H9 (cell line): Measurements from ENCODE around the gene ALKBH4. TPM values are rescaled to one million over a fixed set of nuclear protein-coding genes. Genes with fewer than 3 reads are reported as not detected.

Experiments
- DNase-seq: peaks from one replicate; pipeline ENCODE4 v3.0.0-alpha.2; 2017
- H2AFZ ChIP-seq: one replicate; pipeline ENCODE4 v1.6.1; 2013; ENCODE audit warnings: mild to moderate bottlenecking, low read length, control low read depth, moderate library complexity
- H2AK5ac ChIP-seq: 2 replicates; pipeline ENCODE4 v1.6.1; 2013; ENCODE audit warnings: low read length, control low read depth, mixed read lengths; ENCODE audit not compliant: insufficient read length
- H2BK120ac ChIP-seq: one replicate; pipeline ENCODE4 v1.6.1; 2013; ENCODE audit warnings: low read depth, mild to moderate bottlenecking, low read length, control low read depth, inconsistent platforms; ENCODE audit not compliant: poor library complexity, severe bottlenecking
- H2BK12ac ChIP-seq: 2 replicates; pipeline ENCODE4 v1.6.1; 2013; ENCODE audit warnings: low read length, control low read depth, mixed read lengths, low read depth; ENCODE audit not compliant: insufficient read length
- H2BK15ac ChIP-seq: 2 replicates; pipeline ENCODE4 v1.6.1; 2013; ENCODE audit warnings: low read depth, low read length, control low read depth
- H2BK20ac ChIP-seq: one replicate; pipeline ENCODE4 v1.6.1; 2013; ENCODE audit warnings: low read depth, mild to moderate bottlenecking, low read length, control low read depth, inconsistent platforms; ENCODE audit not compliant: poor library complexity, severe bottlenecking
- H2BK5ac ChIP-seq: 2 replicates; pipeline ENCODE4 v1.6.1; 2013; ENCODE audit warnings: low read length, control low read depth, mixed read lengths; ENCODE audit not compliant: insufficient read length
- H3K14ac ChIP-seq: 2 replicates; pipeline ENCODE4 v1.6.1; 2013; ENCODE audit warnings: low read length, control low read depth; ENCODE audit not compliant: insufficient read depth
- H3K18ac ChIP-seq: 2 replicates; pipeline ENCODE4 v1.6.1; 2013; ENCODE audit warnings: low read depth, mild to moderate bottlenecking, mixed read lengths, low read length, control low read depth; ENCODE audit not compliant: insufficient read length
- H3K23ac ChIP-seq: 2 replicates; pipeline ENCODE4 v1.6.1; 2013; ENCODE audit warnings: low read length, control low read depth, mixed read lengths, low read depth; ENCODE audit not compliant: insufficient read length
- H3K23me2 ChIP-seq: 2 replicates; pipeline ENCODE4 v1.6.1; 2013; ENCODE audit warnings: low read depth, mild to moderate bottlenecking, mixed read lengths, low read length, control low read depth; ENCODE audit not compliant: insufficient read length, poor library complexity, severe bottlenecking
- H3K27ac ChIP-seq: 2 replicates; pipeline ENCODE4 v1.5.1; 2013; ENCODE audit warnings: low read length, control low read depth, mixed read lengths, low read depth; ENCODE audit not compliant: insufficient read length
- H3K27me3 ChIP-seq: 2 replicates; pipeline ENCODE4 v1.6.1; 2013; ENCODE audit warnings: low read length, control low read depth, inconsistent platforms; ENCODE audit not compliant: insufficient read depth
- H3K4ac ChIP-seq: 2 replicates; pipeline ENCODE4 v1.6.1; 2013; ENCODE audit warnings: low read depth, mild to moderate bottlenecking, control low read depth, inconsistent platforms, low read length, moderate library complexity
- H3K4me1 ChIP-seq: 2 replicates; pipeline ENCODE4 v1.6.1; 2013; ENCODE audit warnings: low read length, control low read depth, inconsistent platforms; ENCODE audit not compliant: insufficient read depth
- H3K4me2 ChIP-seq: 2 replicates; pipeline ENCODE4 v1.6.1; 2013; ENCODE audit warnings: low read length, control low read depth, mixed read lengths; ENCODE audit not compliant: insufficient read length, insufficient read depth
- H3K56ac ChIP-seq: 2 replicates; pipeline ENCODE4 v1.6.1; 2013; ENCODE audit warnings: low read depth, mild to moderate bottlenecking, mixed read lengths, low read length, control low read depth; ENCODE audit not compliant: insufficient read length
- H3K79me1 ChIP-seq: 2 replicates; pipeline ENCODE4 v1.6.1; 2013; ENCODE audit warnings: low read depth, mild to moderate bottlenecking, moderate library complexity, low read length, control low read depth, inconsistent platforms; ENCODE audit not compliant: insufficient read depth, poor library complexity, severe bottlenecking
- H3K79me2 ChIP-seq: 2 replicates; pipeline ENCODE4 v1.6.1; 2013; ENCODE audit warnings: low read length, control low read depth, inconsistent platforms; ENCODE audit not compliant: insufficient read depth
- H3K9ac ChIP-seq: 2 replicates; pipeline ENCODE4 v1.6.1; 2013; ENCODE audit warnings: low read length, control low read depth, mixed read lengths; ENCODE audit not compliant: insufficient read length; ENCODE audit errors: extremely low read depth
- H3K9me3 ChIP-seq: one replicate; pipeline ENCODE4 v1.6.1; 2013; ENCODE audit warnings: low read depth, low read length, inconsistent platforms; ENCODE audit not compliant: control insufficient read depth
- H3T11ph ChIP-seq: one replicate; pipeline ENCODE4 v1.6.1; 2013; ENCODE audit warnings: mild to moderate bottlenecking, low read length, control low read depth, inconsistent platforms
- H4K20me1 ChIP-seq: one replicate; pipeline ENCODE4 v1.6.1; 2013; ENCODE audit not compliant: control insufficient read depth, insufficient read length, insufficient read depth
- H4K5ac ChIP-seq: 2 replicates; pipeline ENCODE4 v1.6.1; 2013; ENCODE audit warnings: low read depth, mild to moderate bottlenecking, mixed read lengths, low read length, control low read depth; ENCODE audit not compliant: insufficient read length
- H4K8ac ChIP-seq: replicated peaks from 2 replicates; pipeline ENCODE4 v1.6.1; 2013; ENCODE audit warnings: low read length, control low read depth, mixed read lengths, low read depth; ENCODE audit not compliant: insufficient read length
- H4K91ac ChIP-seq: 2 replicates; pipeline ENCODE4 v1.6.1; 2013; ENCODE audit warnings: low read depth, mild to moderate bottlenecking, moderate library complexity, mixed read lengths, low read length, control low read depth; ENCODE audit not compliant: insufficient read length
- H3K27ac Mint-ChIP-seq, 3 experiments: 2 replicates in 2 of 3; 3 replicates in 1 of 3; pipeline ENCODE4 v1.8.0; 2020 to 2021; ENCODE audit warnings: mixed read lengths in 3 of 3, mild to moderate bottlenecking in 1 of 3, moderate library complexity in 1 of 3
- H3K27me3 Mint-ChIP-seq: 2 replicates; pipeline ENCODE4 v1.8.0; 2021; ENCODE audit warnings: low read depth, mild to moderate bottlenecking, moderate library complexity, mixed read lengths
- H3K36me3 Mint-ChIP-seq, 3 experiments: 2 replicates in 2 of 3; 3 replicates in 1 of 3; pipeline ENCODE4 v1.8.0; 2020 to 2021; ENCODE audit warnings: low read depth in 3 of 3, mixed read lengths in 3 of 3; ENCODE audit not compliant: insufficient read depth in 1 of 3
- H3K4me1 Mint-ChIP-seq, 2 experiments: 2 replicates each; pipeline ENCODE4 v1.8.0; 2020; ENCODE audit warnings: mixed read lengths in 2 of 2
- H3K4me3 Mint-ChIP-seq, 2 experiments: 2 replicates in 1 of 2; 3 replicates in 1 of 2; pipeline ENCODE4 v1.8.0; 2020 to 2021; ENCODE audit warnings: mild to moderate bottlenecking in 2 of 2, mixed read lengths in 2 of 2, moderate library complexity in 1 of 2
- H3K9me3 Mint-ChIP-seq, 2 experiments: 2 replicates in 1 of 2; 3 replicates in 1 of 2; pipeline ENCODE4 v1.8.0; 2020; ENCODE audit warnings: mild to moderate bottlenecking in 2 of 2, mixed read lengths in 2 of 2, moderate library complexity in 1 of 2
- WGBS: extraction: QIAGEN DNeasy Blood & Tissue Kit; methylation state at CpG from one replicate; pipeline ENCODE4 v1.1.7; 2013; ENCODE audit warnings: missing lambda C conversion rate, low lambda C conversion rate, mixed read lengths; ENCODE audit not compliant: insufficient read length; ENCODE audit errors: extremely low coverage; 5-methylcytosine and 5-hydroxymethylcytosine counted together
- total RNA-seq: library from RNA; stranded (reverse); gene quantifications from 2 replicates; pipeline ENCODE4 v1.2.1, GENCODE V29; 2021
- TF ChIP-seq, protein P1 (sequence below): fragments of 200-600 bp; sonication (generic); conservative IDR thresholded peaks from 3 replicates; pipeline ENCODE4 v1.8.0; 2021; ENCODE audit warnings: antibody characterized with exemption, mild to moderate bottlenecking

ALKBH4 gene
- total RNA-seq, 1 experiment from 2014 or later, result 23.9 TPM

DNA sequence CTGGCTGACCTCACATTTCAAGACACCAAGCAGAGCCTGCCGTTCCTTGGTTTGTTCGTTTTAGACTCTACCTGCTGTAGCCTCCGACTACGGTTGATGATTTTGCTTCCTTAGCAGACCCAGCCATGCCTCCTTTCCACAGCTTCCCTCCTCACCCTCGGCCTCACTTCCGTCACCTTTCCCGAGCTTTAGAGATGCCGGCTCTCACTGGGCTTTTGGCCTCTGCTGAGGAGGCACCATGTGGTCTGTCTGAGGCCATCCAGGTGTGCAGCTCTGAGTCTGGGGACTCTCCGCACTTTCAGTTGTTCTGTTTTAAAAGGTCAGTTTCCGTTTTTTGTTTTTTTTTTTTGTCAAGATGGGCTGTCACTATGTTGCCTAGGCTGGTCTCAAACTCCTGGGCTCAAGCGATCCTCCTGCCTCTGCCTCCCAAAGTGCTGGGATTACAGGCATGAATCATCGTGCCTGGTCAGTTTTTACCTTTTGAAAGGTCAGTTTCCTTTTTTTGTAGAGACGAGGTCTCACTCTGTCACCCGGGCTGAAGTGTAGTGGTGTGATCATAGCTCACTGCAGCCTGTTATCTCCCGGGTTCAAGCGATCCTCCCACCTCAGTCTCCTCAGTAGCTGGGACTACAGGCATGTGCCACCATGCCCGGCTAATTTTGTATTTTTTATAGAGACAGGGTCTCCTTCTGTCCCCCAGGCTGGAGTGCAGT lies 19.5 kb downstream of the ALKBH4 start:
- no peak overlapping the region for H2BK12ac ChIP-seq
- DNase-seq, result no peak
- H2BK15ac ChIP-seq, result no peak overlapping the region
- Mint-ChIP-seq H3K27me3 (no peaks in the 10 kb centered on the region), H3K9me3 (no peaks in the 10 kb centered on the region), H3K36me3 (peaks cover 3 to 28% (median 6%) of the 10 kb centered on the region in 3 experiments; a peak in 6 of 7 replicates), H3K4me1 (peaks cover 8 to 9% of the 10 kb centered on the region in 2 experiments), H3K27ac (peak overlapping the region in 1 of 3 experiments; percentile 77; a peak in 3 of 7 replicates), H3K4me3 (no peak overlapping the region)
- H2AK5ac ChIP-seq, result no peak overlapping the region
- H2AFZ ChIP-seq, result no peak overlapping the region
- H3K79me2 ChIP-seq, result no peaks in the 10 kb centered on the region
- no peak overlapping the region for H3K56ac ChIP-seq
- no peak overlapping the region for H3K18ac ChIP-seq
- no peaks in the 10 kb centered on the region; the same call in 1 of the 2 replicates for H3K4me1 ChIP-seq
- no peak overlapping the region for H4K5ac ChIP-seq
- WGBS, result no CpG with 5 or more reads among the region's 17 CpGs
- no peak overlapping the region for H3K23ac ChIP-seq
- no peak overlapping the region for H3K27ac ChIP-seq
- no peak overlapping the region for H2BK120ac ChIP-seq
- H4K8ac ChIP-seq, result no peak overlapping the region
- H4K91ac ChIP-seq, result no peak overlapping the region
- no peaks in the 10 kb centered on the region for H3K9me3 ChIP-seq
- no peaks in the 10 kb centered on the region for H3K23me2 ChIP-seq
- H3K27me3 ChIP-seq, result no peaks in the 10 kb centered on the region
- TF ChIP-seq, protein P1, sequence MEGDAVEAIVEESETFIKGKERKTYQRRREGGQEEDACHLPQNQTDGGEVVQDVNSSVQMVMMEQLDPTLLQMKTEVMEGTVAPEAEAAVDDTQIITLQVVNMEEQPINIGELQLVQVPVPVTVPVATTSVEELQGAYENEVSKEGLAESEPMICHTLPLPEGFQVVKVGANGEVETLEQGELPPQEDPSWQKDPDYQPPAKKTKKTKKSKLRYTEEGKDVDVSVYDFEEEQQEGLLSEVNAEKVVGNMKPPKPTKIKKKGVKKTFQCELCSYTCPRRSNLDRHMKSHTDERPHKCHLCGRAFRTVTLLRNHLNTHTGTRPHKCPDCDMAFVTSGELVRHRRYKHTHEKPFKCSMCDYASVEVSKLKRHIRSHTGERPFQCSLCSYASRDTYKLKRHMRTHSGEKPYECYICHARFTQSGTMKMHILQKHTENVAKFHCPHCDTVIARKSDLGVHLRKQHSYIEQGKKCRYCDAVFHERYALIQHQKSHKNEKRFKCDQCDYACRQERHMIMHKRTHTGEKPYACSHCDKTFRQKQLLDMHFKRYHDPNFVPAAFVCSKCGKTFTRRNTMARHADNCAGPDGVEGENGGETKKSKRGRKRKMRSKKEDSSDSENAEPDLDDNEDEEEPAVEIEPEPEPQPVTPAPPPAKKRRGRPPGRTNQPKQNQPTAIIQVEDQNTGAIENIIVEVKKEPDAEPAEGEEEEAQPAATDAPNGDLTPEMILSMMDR, result no peak
- H3K14ac ChIP-seq, result no peak overlapping the region; the same call in 1 of the 2 replicates
- H2BK20ac ChIP-seq, result no peak overlapping the region
- H3T11ph ChIP-seq, result no peak overlapping the region
- no peak overlapping the region for H3K4ac ChIP-seq
- H3K4me2 ChIP-seq, result no peak overlapping the region
- H3K79me1 ChIP-seq, result no peaks in the 10 kb centered on the region
- H4K20me1 ChIP-seq, result no peaks in the 10 kb centered on the region
- H2BK5ac ChIP-seq, result peak overlapping the region; percentile 55
- no peak overlapping the region for H3K9ac ChIP-seq
